Liver (tissue), 9 donors: ENCODE data around the gene COL7A1. TPM values are rescaled to one million over a fixed set of nuclear protein-coding genes. Genes with fewer than 3 reads are reported as not detected.
A peak's percentile ranks its signal among the peaks of the same experiment; 100 is the strongest.

Experiments
- DNase-seq: peaks from one replicate; pipeline ENCODE4 v3.0.0-alpha.2; 2017; ENCODE audit warnings: low spot score
- H3K27ac ChIP-seq, 2 donors: one replicate each; pipeline ENCODE4 v1.7.0; 2013; ENCODE audit warnings: inconsistent platforms in 2 of 2, low read length in 2 of 2, control low read depth in 1 of 2, low read depth in 1 of 2, mild to moderate bottlenecking in 1 of 2
- H3K27me3 ChIP-seq, 4 donors: one replicate each; pipeline versions ENCODE4 v1.6.1 to v1.7.0; 2013; ENCODE audit warnings: low read length in 3 of 4, inconsistent platforms in 1 of 4, mild to moderate bottlenecking in 1 of 4, moderate library complexity in 1 of 4; ENCODE audit not compliant: control insufficient read depth in 4 of 4, insufficient read depth in 4 of 4
- H3K36me3 ChIP-seq, 4 donors: one replicate each; pipeline versions ENCODE4 v1.6.1 to v1.7.0; 2013; ENCODE audit warnings: low read length in 3 of 4, mild to moderate bottlenecking in 3 of 4, low read depth in 1 of 4, moderate library complexity in 1 of 4; ENCODE audit not compliant: control insufficient read depth in 4 of 4, insufficient read depth in 3 of 4
- H3K4me1 ChIP-seq, 4 donors: one replicate each; pipeline versions ENCODE4 v1.6.1 to v1.7.0; 2013; ENCODE audit warnings: low read length in 3 of 4, mild to moderate bottlenecking in 3 of 4, moderate library complexity in 1 of 4; ENCODE audit not compliant: control insufficient read depth in 4 of 4, insufficient read depth in 4 of 4
- H3K4me3 ChIP-seq, 3 donors: one replicate each; pipeline versions ENCODE4 v1.6.1 to v1.7.0; 2013; ENCODE audit warnings: low read length in 3 of 3, control low read depth in 1 of 3, low read depth in 1 of 3, mild to moderate bottlenecking in 1 of 3
- H3K9ac ChIP-seq, 2 donors: one replicate each; pipeline ENCODE4 v1.7.0; 2013; ENCODE audit warnings: low read length in 2 of 2, mild to moderate bottlenecking in 2 of 2, moderate library complexity in 2 of 2, control low read depth in 1 of 2, low read depth in 1 of 2
- H3K9me3 ChIP-seq, 4 donors: one replicate each; pipeline versions ENCODE4 v1.6.1 to v1.7.0; 2013; ENCODE audit warnings: low read length in 3 of 4; ENCODE audit not compliant: control insufficient read depth in 4 of 4
- ATF3 ChIP-seq: IDR thresholded peaks from 2 replicates; pipeline ENCODE4 v1.6.1; 2016; ENCODE audit warnings: antibody characterized with exemption
- EGR1 ChIP-seq, 2 donors: IDR thresholded peaks; 2 replicates each; pipeline ENCODE4 v1.6.1; 2016 to 2018; ENCODE audit warnings: antibody characterized with exemption in 2 of 2, low read depth in 2 of 2
- FOXA1 ChIP-seq: IDR thresholded peaks from 2 replicates; pipeline ENCODE4 v1.6.1; 2016; ENCODE audit warnings: antibody characterized with exemption
- FOXA2 ChIP-seq: IDR thresholded peaks from 2 replicates; pipeline ENCODE4 v1.6.1; 2016; ENCODE audit warnings: antibody characterized with exemption
- HNF4A ChIP-seq, 2 donors: conservative IDR thresholded peaks; 2 replicates each; pipeline ENCODE4 v1.6.1; 2016; ENCODE audit warnings: antibody characterized with exemption in 2 of 2, mild to moderate bottlenecking in 2 of 2
- HNF4G ChIP-seq: IDR thresholded peaks from 2 replicates; pipeline ENCODE4 v1.6.1; 2016; ENCODE audit warnings: antibody characterized with exemption
- JUND ChIP-seq, 2 donors: IDR thresholded peaks; 2 replicates each; pipeline ENCODE4 v1.6.1; 2016; ENCODE audit warnings: antibody characterized with exemption in 2 of 2
- MAX ChIP-seq: IDR thresholded peaks from 2 replicates; pipeline ENCODE4 v1.6.1; 2016; ENCODE audit warnings: antibody characterized with exemption
- NR2F2 ChIP-seq: IDR thresholded peaks from 2 replicates; pipeline ENCODE4 v1.6.1; 2016; ENCODE audit warnings: antibody characterized with exemption
- RAD21 ChIP-seq, 2 donors: IDR thresholded peaks; 2 replicates each; pipeline ENCODE4 v1.6.1; 2016; ENCODE audit warnings: antibody characterized with exemption in 2 of 2, mild to moderate bottlenecking in 2 of 2
- REST ChIP-seq: IDR thresholded peaks from 2 replicates; pipeline ENCODE4 v1.6.1; 2016; ENCODE audit warnings: antibody characterized with exemption, mild to moderate bottlenecking
- RXRA ChIP-seq, 2 donors: IDR thresholded peaks; 2 replicates each; pipeline ENCODE4 v1.6.1; 2017 to 2018; ENCODE audit warnings: antibody characterized with exemption in 2 of 2, mild to moderate bottlenecking in 1 of 2
- SP1 ChIP-seq: IDR thresholded peaks from 2 replicates; pipeline ENCODE4 v1.6.1; 2018; ENCODE audit warnings: antibody characterized with exemption, mild to moderate bottlenecking
- YY1 ChIP-seq: IDR thresholded peaks from 2 replicates; pipeline ENCODE4 v1.6.1; 2016; ENCODE audit warnings: antibody characterized with exemption, mild to moderate bottlenecking
- ZBTB33 ChIP-seq: IDR thresholded peaks from 2 replicates; pipeline ENCODE4 v1.6.1; 2016; ENCODE audit warnings: antibody characterized with exemption
- WGBS: extraction: QIAGEN DNeasy Blood & Tissue Kit; methylation state at CpG from one replicate; pipeline ENCODE4 v1.1.7; 2013; 5-methylcytosine and 5-hydroxymethylcytosine counted together
- polyA plus RNA-seq, 2 donors: library from polyadenylated mRNA; stranded (reverse) in 1 of 2; unstranded in 1 of 2; fragments of 200-250 nt in 1 of 2; fragments of >200 nt in 1 of 2; fragmentation: Nextera tagmentation in 1 of 2; extraction: Ambion mirVana in 1 of 2; gene quantifications; one replicate each; pipeline versions ENCODE4 v1.2.1 to v1.2.3, GENCODE V29; 2013 to 2015
- total RNA-seq, 2 donors: library from RNA; depleted of rRNA; stranded (reverse); fragments of >200 nt; gene quantifications; one replicate each; pipeline ENCODE4 v1.2.3, GENCODE V29; 2014
- TF ChIP-seq, protein P1 (sequence below): fragments of 150-350 bp; IDR thresholded peaks from 2 replicates; pipeline ENCODE4 v1.5.1; 2017; ENCODE audit warnings: improper control_type of control experiment, low read depth, low read length; ENCODE audit not compliant: missing input control
- donor health status: healthy.
- donor health status: healthy.
- donor health status: healthy.
- donor health status: healthy.
- donor health status: healthy.

Gene COL7A1
- total and polyA plus RNA-seq, 4 donors: 0.24 to 0.84 (median 0.40) TPM

- WGBS: 2% methylated on average over 86 of the region's 86 CpGs
- peaks cover 3 to 16% (median 13%) of the 10 kb centered on the region in 4 donors for H3K36me3 ChIP-seq
- no peaks in the 10 kb centered on the region for H3K27me3 ChIP-seq
- no peaks in the 10 kb centered on the region for H3K9me3 ChIP-seq
- H3K9ac ChIP-seq: peak within 1 kb of the TSS; percentile 89 to 93
- TF ChIP-seq YY1: peak; percentile 99
- no peak for TF ChIP-seq FOXA2
- no peak for TF ChIP-seq HNF4A (conservative IDR thresholded peaks at IDR 0.05)
- TF ChIP-seq SP1: no peak
- no peak for TF ChIP-seq EGR1 (IDR thresholded peaks at IDR 0.05; ENCODE audit: low read depth in 2 of 2)
- no peak for TF ChIP-seq FOXA1
- no peak for TF ChIP-seq ZBTB33
- no peak for TF ChIP-seq JUND (IDR thresholded peaks at IDR 0.05)
- TF ChIP-seq, protein P1, sequence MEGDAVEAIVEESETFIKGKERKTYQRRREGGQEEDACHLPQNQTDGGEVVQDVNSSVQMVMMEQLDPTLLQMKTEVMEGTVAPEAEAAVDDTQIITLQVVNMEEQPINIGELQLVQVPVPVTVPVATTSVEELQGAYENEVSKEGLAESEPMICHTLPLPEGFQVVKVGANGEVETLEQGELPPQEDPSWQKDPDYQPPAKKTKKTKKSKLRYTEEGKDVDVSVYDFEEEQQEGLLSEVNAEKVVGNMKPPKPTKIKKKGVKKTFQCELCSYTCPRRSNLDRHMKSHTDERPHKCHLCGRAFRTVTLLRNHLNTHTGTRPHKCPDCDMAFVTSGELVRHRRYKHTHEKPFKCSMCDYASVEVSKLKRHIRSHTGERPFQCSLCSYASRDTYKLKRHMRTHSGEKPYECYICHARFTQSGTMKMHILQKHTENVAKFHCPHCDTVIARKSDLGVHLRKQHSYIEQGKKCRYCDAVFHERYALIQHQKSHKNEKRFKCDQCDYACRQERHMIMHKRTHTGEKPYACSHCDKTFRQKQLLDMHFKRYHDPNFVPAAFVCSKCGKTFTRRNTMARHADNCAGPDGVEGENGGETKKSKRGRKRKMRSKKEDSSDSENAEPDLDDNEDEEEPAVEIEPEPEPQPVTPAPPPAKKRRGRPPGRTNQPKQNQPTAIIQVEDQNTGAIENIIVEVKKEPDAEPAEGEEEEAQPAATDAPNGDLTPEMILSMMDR: peak; percentile 81
- no peak for TF ChIP-seq HNF4G
- TF ChIP-seq RXRA (IDR thresholded peaks at IDR 0.05): peak in 1 of 2 donors; percentile 19
- peak; percentile 52 to 76 for TF ChIP-seq RAD21 (IDR thresholded peaks at IDR 0.05)
- TF ChIP-seq REST: peak; percentile 90
- TF ChIP-seq NR2F2: no peak
- no peak for TF ChIP-seq ATF3
- TF ChIP-seq MAX: no peak
- peak within 1 kb of the TSS; percentile 89 to 93 (median 90) for H3K4me3 ChIP-seq
- H3K27ac ChIP-seq: peak within 1 kb of the TSS; percentile 82 to 94
- peak; percentile 91 for DNase-seq
- peaks cover 0 to 16% (median 13%) of the 10 kb centered on the region in 4 donors for H3K4me1 ChIP-seq
Measured at GRCh38 chr3:48609088-48610005, 14.2 kb upstream of the COL7A1 start, which contains the start of gene UQCRC1. Gene UQCRC1, minus strand, starts transcription at chr3:48609646. Its CDS starts 26 bp downstream, at chr3:48609620.
